ENCODE measurements around the gene HES4. TPM values are rescaled to one million over a fixed set of nuclear protein-coding genes. Genes with fewer than 3 reads are reported as not detected.

The HES4 gene
- 63.6 and 83.1 TPM in 2 replicates for total RNA-seq (2014; rRNA removed; shearing (Covaris generic))

GRCh38 chr1:999725-1000356, at the start of gene HES4:
HES4 (minus strand) TSS chr1:1000097; CDS start chr1:999973, 124 bp downstream.

DNA sequence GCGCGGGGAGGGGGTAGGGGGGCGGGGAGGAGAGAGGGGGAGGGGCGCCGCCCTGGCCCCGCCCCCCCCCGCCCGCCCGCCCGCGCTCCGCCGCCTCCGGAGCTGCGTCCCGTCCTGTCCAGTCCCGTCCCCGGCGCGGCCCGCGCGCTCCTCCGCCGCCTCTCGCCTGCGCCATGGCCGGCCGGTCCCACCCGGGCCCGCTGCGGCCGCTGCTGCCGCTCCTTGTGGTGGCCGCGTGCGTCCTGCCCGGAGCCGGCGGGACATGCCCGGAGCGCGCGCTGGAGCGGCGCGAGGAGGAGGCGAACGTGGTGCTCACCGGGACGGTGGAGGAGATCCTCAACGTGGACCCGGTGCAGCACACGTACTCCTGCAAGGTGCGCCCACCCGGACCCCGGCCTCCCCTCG, 20.1 kb upstream of the HES4 start, which contains the start of gene AGRN:
TSS of gene AGRN (plus strand) at position 121 of the 405 bp plus-strand sequence. CDS start at position 174, 53 bp downstream.

DNA sequence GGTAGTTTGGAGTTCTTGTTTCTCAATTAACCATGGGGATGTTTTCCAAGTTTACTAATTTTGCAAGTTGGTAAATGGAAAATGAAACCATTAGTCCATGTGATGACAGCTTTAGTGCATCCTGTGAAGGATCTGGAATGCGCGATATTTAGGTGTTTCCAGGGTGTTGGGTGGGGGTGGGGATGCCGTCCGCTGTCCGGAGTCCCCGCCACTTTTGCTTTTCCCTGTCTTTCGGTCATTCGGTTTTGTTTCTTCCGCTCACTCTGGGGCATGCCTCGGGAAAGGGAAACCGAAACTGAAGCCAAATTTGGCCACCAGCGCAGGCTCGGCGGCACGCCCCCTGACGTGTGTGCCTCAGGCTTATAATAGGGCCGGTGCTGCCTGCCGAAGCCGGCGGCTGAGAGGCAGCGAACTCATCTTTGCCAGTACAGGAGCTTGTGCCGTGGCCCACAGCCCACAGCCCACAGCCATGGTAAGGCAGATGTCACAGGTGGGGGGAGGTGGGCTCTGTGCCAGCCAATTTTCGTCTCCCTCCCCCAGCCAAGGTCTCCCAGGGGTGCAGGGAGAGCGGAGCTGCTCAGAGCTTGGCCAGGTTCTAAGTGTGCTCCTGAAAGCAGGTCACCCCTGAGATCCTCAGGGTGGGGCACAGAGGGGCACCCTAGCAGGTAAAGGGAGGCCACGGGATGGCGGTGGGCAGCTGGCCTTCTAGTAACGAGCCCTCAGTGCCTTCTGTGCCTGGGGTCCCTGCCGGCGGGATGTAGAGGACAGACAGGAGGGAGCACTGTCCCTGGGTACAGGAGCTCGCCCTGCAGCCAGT, 13.4 kb upstream of the HES4 start, which contains the start of gene ISG15:
TSS of gene ISG15 (plus strand) at position 393 of the 817 bp plus-strand sequence. CDS start at position 470, 77 bp downstream.

DNA sequence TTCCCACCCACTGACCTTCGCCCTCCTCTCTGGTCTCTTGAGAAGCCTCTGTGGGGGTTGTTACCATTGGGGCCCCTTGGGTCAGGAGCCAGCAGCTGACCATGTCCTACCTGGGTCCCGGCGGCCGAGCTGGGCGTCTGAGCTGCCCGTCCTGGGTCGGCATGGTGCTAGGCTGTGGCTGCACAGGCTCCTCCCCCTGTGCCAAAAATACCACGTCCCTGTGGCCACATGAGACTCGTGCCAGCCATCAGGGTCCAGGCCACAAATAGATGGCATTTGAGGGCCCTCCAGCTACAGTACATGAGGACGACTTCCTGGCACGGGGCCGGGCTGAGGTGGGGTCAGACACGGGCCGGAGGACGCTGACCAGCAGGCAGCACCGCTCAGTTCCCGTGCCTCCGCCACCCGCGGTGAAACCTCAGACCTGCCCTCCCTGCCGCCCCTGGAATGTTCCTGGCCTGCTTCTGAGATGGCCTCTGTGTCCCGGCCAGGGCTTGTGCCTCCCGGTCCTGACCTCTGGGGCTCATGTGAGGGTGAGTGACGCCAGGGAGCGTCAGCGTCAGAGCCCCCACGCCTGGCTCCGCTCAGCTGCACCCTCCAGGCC, 17.8 kb downstream of the HES4 start, which contains the start of gene PERM1:
TSS of gene PERM1 (minus strand) at position 139 of the 604 bp plus-strand sequence. CDS start 1,064 bp downstream, outside the sequence.

DNA sequence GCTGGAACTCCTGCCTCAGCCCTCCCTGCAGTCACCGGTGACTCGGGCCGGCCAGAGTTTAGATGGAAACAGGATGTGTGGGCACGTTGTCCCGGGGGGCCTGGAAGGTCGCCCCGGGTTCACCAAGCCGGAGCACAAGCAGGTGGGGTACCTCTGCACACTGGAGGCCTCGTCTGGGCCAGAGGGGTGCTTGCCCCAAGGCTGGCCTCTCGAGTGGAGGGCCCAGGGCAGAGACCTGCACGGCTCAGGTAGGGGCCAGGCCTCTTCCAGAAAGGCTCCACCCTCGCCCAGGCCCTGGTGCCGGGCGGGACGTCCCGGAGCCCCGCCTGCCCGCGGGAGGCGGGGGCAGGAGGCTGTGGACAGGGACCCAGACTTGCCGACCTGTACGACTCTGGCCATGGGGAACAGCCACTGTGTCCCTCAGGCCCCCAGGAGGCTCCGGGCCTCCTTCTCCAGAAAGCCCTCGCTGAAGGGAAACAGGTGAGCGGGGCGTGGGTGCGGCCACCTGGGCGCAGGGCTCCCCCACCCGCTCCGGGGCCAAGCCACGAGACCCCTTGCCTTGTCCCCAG, 33.7 kb downstream of the HES4 start, which contains the start of gene PLEKHN1:
TSS of gene PLEKHN1 (plus strand) at position 348 of the 569 bp plus-strand sequence. CDS start at position 398, 50 bp downstream.

DNA sequence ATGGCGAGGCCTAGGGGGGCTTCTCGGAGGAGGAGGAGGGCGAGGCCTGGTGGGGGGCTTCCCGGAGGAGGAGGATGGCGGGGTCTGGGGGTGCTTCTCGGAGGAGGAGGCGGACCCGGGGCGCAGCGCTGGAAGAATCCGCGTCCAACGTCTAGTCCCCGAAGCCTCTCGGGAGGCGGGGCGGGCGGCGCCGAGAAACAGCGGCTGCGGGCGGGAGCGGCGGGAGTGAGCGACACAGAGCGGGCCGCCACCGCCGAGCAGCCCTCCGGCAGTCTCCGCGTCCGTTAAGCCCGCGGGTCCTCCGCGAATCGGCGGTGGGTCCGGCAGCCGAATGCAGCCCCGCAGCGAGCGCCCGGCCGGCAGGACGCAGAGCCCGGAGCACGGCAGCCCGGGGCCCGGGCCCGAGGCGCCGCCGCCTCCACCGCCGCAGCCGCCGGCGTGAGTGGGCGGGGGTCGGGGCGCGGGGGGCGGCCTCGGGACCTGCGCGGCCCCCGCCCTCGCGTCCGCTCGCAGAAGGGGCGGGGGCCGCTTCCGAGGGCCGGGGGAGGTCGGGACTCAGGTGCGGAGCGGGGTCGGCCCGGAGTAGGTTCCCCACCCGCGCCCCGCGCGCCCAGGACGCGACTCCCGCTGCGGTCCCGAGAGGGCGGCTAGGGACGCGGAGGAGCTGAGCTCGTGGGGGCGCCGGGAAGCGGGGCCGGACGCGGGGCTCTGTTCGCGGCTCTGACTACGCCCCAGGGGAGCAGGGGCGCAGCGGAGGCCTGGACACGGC, 39.4 kb downstream of the HES4 start, which contains the start of gene KLHL17:
TSS of gene KLHL17 (plus strand) at position 222 of the 769 bp plus-strand sequence. CDS start at position 332, 110 bp downstream.

DNA sequence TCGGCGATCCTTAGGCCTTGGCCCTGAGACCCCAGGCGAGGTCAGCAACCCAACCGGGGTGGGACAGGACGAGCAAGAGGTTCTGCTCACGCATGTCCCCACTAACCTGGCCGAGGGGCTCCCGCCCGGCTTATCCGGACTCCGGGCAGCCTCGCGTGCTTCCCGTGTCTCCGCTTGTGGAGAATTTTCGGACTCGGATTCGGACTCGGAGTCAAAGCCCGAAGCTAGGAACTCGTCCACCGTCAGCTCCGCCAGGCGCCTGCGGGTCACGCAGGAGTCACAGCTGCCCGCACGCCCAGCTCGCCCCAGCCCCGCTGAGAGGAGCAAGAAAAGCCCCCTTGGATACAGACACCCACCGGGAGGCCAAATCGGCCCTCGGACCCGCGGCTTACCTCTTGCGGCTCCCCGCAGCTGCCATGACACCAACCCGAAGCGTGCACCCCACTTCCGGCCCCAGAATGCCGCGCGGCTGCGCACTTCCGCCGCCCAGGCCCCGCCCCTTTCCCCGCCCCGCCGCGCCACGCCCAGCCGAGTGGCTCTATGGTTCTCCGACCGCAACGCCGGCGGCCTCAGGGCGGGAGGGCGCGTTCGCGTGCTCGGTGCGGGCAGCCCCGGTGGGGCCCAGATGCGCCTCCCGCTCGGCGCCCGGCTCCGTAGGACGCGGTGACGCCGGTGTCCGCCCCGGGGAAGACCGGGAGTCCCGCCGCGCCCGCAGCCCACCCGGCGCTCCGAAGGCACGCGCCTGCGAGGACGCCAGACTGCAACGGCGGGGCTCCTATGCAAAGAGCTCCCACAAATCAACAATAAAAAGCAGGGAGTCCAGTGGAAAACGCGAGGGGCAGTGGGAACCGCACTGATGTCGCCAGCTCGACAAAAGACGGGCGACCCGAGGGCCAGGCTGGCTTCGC, 40.8 kb downstream of the HES4 start, which contains the start of gene NOC2L:
TSS of gene NOC2L (minus strand) at position 434 of the 908 bp plus-strand sequence. CDS start at position 418, 16 bp downstream.

Small RNAs within 50 kb of the gene (small RNA-seq; reads per million reads assigned to genes)
- not detected for gene AL645608.3

Other genes with a start within 250 kb of the HES4 start
- 4.6 and 7.6 TPM in 2 replicates for gene SAMD11, start 76.2 kb downstream of the HES4 start, total RNA-seq (2014; rRNA removed; shearing (Covaris generic))
- gene NOC2L, start 40.8 kb downstream of the HES4 start, total RNA-seq (2014; rRNA removed; shearing (Covaris generic)): 329 and 349 TPM in 2 replicates
- gene KLHL17, start 39.5 kb downstream of the HES4 start, total RNA-seq (2014; rRNA removed; shearing (Covaris generic)): 12.8 and 18.9 TPM in 2 replicates
- 4.0 and 4.1 TPM in 2 replicates for gene PLEKHN1, start 33.6 kb downstream of the HES4 start, total RNA-seq (2014; rRNA removed; shearing (Covaris generic))
- gene PERM1, start 18.0 kb downstream of the HES4 start, total RNA-seq (2014; rRNA removed; shearing (Covaris generic)): 0.27 and 0.38 TPM in 2 replicates
- gene ISG15, start 13.4 kb upstream of the HES4 start, total RNA-seq (2014; rRNA removed; shearing (Covaris generic)): 26.2 and 29.1 TPM in 2 replicates
- 94.2 and 99.7 TPM in 2 replicates for gene AGRN, start 20.0 kb upstream of the HES4 start, total RNA-seq (2014; rRNA removed; shearing (Covaris generic))
- gene RNF223, start 74.2 kb upstream of the HES4 start, total RNA-seq (2014; rRNA removed; shearing (Covaris generic)): 0.56 TPM in 1 of 2 replicates, not detected in the other
- 20.3 and 23.0 TPM in 2 replicates for gene C1orf159, start 116.0 kb upstream of the HES4 start, total RNA-seq (2014; rRNA removed; shearing (Covaris generic))
- gene TTLL10, start 173.8 kb upstream of the HES4 start, total RNA-seq (2014; rRNA removed; shearing (Covaris generic)): not detected in 2 replicates
- not detected in 2 replicates for gene TNFRSF18, start 206.5 kb upstream of the HES4 start, total RNA-seq (2014; rRNA removed; shearing (Covaris generic))
- gene TNFRSF4, start 214.1 kb upstream of the HES4 start, total RNA-seq (2014; rRNA removed; shearing (Covaris generic)): not detected in 2 replicates
- 86.0 and 88.9 TPM in 2 replicates for gene SDF4, start 231.9 kb upstream of the HES4 start, total RNA-seq (2014; rRNA removed; shearing (Covaris generic))
- 28.7 and 31.5 TPM in 2 replicates for gene B3GALT6, start 232.1 kb upstream of the HES4 start, total RNA-seq (2014; rRNA removed; shearing (Covaris generic))
- gene C1QTNF12, start 246.6 kb upstream of the HES4 start, total RNA-seq (2014; rRNA removed; shearing (Covaris generic)): 2.5 and 7.0 TPM in 2 replicates